CD4-positive, alpha-beta T cell treated with Interleukin-1 beta for 1 hour (primary cell): ENCODE results near the gene SLC25A28.

ENCODE experiments used
- DNase-seq, 2 donors: peaks; one replicate each; pipeline ENCODE4 v3.0.0-alpha.2; 2020 to 2022

The SLC25A28 gene

GRCh38 chr10:99583687-99584086, 36.6 kb downstream of the SLC25A28 start:
- no peak for DNase-seq

- no peak for DNase-seq
These were observed 37.9 kb downstream of the SLC25A28 start for GRCh38 chr10:99582255-99582770.

- DNase-seq: no peak
These were observed 40.3 kb downstream of the SLC25A28 start for GRCh38 chr10:99579971-99580370.

- no peak for DNase-seq
These were observed 46.4 kb downstream of the SLC25A28 start for GRCh38 chr10:99573790-99574189.

GRCh38 chr10:99571816-99572215, 48.4 kb downstream of the SLC25A28 start:
- no peak for DNase-seq

GRCh38 chr10:99569961-99570360, 50.3 kb downstream of the SLC25A28 start:
- DNase-seq: no peak

- no peak for DNase-seq
These were observed 50.8 kb downstream of the SLC25A28 start for GRCh38 chr10:99569253-99569939.

- DNase-seq: no peak
These were observed 55.1 kb downstream of the SLC25A28 start for GRCh38 chr10:99565166-99565565.

- no peak for DNase-seq
These were observed 55.9 kb downstream of the SLC25A28 start for GRCh38 chr10:99564361-99564760.

- DNase-seq: no peak
These were observed 57.6 kb downstream of the SLC25A28 start for GRCh38 chr10:99562631-99563030.
